IPS-18c (cell line): ENCODE results near the gene UGT2B11.
"Not testable (repeated sequence)": the region's sequence is repeated elsewhere in the genome, so short reads cannot be mapped to it uniquely, and the experiment has no call there.

Experiments used
- H3K4me3 ChIP-seq: 2 replicates; pipeline ENCODE4 v1.7.0; 2013; ENCODE audit warnings: low read depth, mild to moderate bottlenecking, low read length, moderate library complexity; ENCODE audit not compliant: insufficient read depth
- H3K9me3 ChIP-seq: one replicate; pipeline ENCODE4 v1.6.1; 2013; ENCODE audit warnings: mild to moderate bottlenecking, low read length, moderate library complexity; ENCODE audit not compliant: control insufficient read depth, insufficient read depth

The UGT2B11 gene

DNA sequence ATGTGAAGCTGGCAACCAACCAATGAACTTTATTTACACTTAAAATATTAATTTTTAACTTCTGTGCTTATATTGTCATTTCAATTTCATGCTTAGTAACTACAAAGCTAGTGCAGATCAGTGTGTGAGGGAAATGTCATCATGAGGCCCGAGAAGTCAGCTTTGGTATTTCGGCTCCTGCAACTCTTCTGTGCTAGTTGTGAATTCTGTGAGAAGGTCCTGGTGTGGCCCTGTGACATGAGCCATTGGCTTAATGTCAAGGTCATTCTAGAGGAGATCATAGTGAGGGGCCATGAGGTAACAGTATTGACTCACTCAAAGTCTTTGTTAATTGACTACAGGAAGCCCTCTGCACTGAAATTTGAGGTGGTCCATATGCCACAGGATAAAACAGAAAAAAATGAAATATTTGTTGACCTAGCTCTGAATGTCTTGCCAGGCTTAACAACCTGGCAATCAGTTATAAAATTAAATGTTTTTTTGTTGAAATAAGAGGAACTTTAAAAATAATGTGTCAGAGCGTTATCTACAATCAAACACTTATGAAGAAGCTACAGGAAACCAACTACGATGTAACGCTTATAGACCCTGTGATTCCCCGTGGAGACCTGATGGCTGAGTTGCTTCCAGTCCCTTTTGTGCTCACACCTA, 32.9 kb downstream of the UGT2B11 start:
- not testable (repeated sequence) for H3K9me3 ChIP-seq, H3K4me3 ChIP-seq

DNA sequence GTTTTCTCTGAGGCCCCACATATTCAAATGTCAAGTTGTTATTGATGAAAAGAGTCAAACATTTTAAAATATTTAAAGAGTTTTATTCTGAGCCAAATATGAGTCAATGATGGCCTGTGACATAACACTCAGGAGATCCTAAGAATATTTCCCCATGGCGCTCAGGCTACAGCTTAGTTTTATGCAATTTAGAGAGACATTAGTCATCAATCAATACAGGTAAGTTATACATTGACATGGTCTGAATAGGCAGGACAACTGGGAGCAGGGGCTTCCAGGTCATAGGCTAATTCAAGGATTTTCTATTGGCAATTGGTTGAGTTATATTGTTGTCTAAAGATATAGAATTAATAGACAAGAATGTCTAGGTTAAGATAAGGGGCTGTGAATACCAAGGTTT, 34.7 kb downstream of the UGT2B11 start:
- H3K9me3 ChIP-seq, H3K4me3 ChIP-seq: not testable (repeated sequence)

DNA sequence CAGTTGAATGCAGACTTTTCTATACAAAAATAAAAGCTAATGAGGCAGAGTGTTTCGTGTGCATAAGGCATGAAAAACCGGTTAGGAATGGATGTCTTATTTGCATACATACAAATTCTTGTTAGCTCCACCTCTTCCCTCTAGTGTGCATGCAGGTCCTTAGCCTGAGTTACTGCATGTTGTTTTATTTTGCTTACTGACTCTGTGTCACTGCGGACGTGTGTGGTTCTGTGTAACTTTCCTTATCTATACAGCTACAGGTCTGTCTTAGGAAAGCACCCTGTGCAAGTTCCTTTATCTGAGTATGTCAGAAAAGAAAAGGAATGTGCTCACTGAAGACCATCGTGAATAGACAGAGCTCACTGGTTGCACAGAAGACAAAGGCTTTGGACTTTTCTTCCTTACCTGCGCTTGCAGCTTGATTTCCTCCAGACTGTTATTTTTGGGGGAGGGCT, 35.8 kb downstream of the UGT2B11 start:
- H3K4me3 ChIP-seq, H3K9me3 ChIP-seq: not testable (repeated sequence)

DNA sequence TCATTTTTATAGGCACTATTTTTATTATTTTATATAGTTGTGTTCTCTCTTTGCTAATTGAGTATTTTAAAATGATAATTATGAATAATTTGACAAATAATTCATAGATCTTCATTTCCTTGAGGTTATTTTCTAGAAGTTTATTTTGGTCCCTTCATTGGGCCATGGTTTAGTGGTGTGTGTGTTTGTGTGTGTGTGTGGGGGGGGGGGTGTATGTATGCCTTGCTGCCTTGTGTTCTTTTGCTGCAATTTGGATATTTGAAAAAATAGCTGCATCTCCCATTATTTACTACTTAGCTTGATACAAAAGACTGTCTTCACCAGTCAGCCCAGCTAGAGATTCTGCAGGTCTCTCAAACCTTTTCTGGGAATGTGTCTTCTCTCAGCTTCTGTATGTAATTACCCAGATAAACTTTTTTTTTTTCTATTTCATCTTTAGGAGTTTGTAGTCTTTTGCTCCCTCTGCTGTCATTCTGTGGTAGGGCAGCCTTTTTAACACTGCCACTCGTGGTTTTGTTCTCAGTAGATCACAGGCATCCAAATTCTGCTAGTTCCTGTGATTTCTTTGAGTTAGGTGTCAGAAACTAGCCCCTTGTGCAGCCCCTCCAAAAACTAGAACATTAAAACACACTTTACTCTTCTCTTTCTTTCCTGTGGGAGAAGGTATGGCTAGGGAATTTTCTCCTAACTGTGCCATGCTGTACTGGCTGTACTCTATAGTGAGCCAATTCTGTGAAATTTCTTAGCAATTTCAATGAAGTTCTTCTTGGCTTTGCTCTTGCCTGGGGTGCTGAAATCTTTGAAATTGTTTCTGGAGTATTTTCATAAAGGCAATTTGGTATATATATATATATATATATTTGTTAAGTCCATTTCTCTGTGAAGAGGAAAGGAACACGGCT, 44.1 kb downstream of the UGT2B11 start:
- not testable (repeated sequence) for H3K9me3 ChIP-seq, H3K4me3 ChIP-seq

GRCh38 chr4:69169171-69169570, 45.4 kb downstream of the UGT2B11 start:
- H3K4me3 ChIP-seq, H3K9me3 ChIP-seq: not testable (repeated sequence)

DNA sequence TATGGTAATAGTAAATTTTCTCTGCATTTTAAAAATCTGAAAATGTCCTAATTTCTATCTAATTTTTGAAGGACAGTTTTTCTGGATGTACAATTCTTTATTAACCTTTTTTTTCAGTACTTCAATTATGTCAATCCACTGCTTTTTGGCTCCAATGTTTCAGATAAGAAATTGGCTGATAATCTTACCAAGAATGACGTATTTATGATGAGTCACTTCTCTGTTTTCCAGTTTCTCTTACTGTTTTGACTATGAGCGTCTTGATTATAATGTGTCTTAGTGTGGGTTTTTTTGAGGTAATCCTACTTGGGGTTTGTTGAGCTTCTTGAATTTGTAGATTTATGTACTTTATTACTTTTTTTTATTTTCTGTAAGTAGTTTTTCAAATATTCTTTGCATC, 47.2 kb downstream of the UGT2B11 start:
- H3K4me3 ChIP-seq = no peak overlapping the region
- H3K9me3 ChIP-seq = no peaks in the 10 kb centered on the region

DNA sequence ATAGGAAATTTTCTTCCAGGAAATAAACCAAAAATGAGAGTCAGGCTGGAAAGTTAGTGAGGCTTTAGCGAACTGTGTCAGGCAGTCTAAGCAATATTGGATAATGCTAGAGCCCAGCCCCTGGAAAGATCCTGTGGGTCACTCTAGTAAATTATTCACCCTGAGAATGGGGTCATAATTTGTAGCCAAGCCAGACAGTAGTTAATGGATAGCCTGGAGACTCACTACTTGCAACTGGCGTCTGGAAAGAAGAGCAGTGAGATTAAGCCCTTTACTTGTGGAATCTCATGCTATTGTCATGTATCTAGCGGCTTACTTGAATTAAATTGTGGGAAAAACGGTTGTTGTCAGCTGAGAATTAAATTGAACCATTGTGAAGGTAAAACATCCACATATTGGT, 48.2 kb downstream of the UGT2B11 start:
- not testable (repeated sequence) for H3K4me3 ChIP-seq, H3K9me3 ChIP-seq

DNA sequence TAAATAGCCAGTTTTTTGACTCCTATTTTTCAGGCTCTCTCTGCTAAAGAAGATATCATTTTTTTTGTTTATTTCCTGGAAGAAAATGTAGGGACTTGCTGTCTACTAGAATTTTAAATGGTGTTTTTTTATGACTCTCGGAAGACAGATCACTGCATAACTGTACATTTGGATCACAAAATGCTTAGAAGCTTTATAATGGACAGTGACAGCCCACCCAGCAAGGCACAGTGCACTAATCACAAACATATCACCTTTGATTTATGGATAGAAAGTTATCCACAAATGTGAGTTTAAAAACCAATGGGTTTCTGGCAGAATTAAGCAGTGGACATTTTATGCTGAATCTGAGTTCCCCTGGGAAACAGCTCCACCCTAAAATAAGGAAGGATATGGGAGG, 48.8 kb downstream of the UGT2B11 start:
- H3K4me3 ChIP-seq, H3K9me3 ChIP-seq: not testable (repeated sequence)

DNA sequence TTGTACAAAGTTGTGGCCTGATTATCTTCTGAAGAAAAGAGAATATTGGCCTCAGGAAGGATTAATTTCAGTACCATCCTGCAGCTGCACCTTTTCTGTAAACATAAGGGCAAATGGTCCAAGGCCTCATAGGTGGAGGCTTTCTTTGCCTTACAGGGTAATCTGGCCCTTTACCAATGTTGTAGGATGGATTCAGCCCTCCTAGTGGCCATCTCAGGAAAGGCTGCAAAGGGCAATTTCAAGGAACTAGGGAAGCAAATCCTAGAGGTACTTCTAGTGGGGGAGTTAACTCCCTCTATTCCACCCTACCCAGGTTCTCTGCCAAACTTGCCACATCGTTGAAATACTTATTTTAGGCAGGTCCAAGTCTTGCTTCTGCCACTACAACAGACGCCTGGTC, 57.6 kb downstream of the UGT2B11 start:
- H3K9me3 ChIP-seq = no peaks in the 10 kb centered on the region

DNA sequence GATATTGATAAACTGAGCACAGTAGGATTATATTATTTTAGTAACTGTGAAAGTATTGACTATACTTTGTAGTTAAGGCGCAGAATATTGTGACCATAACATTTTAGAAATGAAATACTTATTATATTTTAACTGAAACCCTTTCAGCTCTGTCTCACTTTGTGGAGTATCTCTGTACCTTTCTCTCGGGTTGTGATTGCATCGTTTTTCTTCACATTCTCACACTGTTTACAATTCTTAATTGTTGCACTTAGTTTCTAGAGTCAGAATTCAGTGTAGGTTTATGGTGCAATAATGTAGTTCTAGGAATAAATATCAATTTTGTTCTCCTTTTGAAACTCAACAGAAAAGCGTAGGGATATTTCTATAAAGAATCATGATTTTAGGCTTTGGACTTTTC, 60.5 kb downstream of the UGT2B11 start:
- H3K4me3 ChIP-seq = no peak overlapping the region
- no peaks in the 10 kb centered on the region for H3K9me3 ChIP-seq

More for the DNA sequence above, 57.6 kb downstream of the UGT2B11 start:
- H3K4me3 ChIP-seq = no peak overlapping the region
